H1 (cell line): Measurements from ENCODE around the gene RAD18. TPM values are rescaled to one million over a fixed set of nuclear protein-coding genes. Genes with fewer than 3 reads are reported as not detected.

Experiments
- CTCF ChIA-PET: fragments of 300-600 bp; sonication (Branson Sonifier 250); formaldehyde crosslinking; loops from one replicate; lab custom pipeline; 2021; ENCODE audit not compliant: partially characterized antibody; lab: Charles Lee
- POLR2A ChIA-PET: fragments of 300-600 bp; sonication (Branson Sonifier 250); formaldehyde crosslinking; loops from one replicate; lab custom pipeline; 2021; ENCODE audit warnings: inconsistent platforms; ENCODE audit not compliant: partially characterized antibody; lab: Charles Lee
- DNase-seq, 2 experiments: peaks; one replicate each; pipeline versions ENCODE4 v3.0.0 to v3.0.0-alpha.2; 2010 to 2022; ENCODE audit warnings: low spot score in 2 of 2, low read depth in 1 of 2, mixed read lengths in 1 of 2
- FAIRE-seq: peaks from 2 replicates; lab custom pipeline; 2011; peaks lifted over from hg19 to GRCh38; lab: Jason Lieb, UNC
- H2AFZ ChIP-seq: 2 replicates; pipeline ENCODE4 v1.8.1; 2012; ENCODE audit warnings: low read length, inconsistent platforms
- H2AK5ac ChIP-seq: 2 replicates; pipeline ENCODE4 v1.6.1; 2013; ENCODE audit warnings: low read depth, low read length
- H2BK120ac ChIP-seq: replicated peaks from 2 replicates; pipeline ENCODE3; 2013; ENCODE audit warnings: low read depth, low read length, inconsistent platforms
- H2BK12ac ChIP-seq: 2 replicates; pipeline ENCODE4 v1.6.1; 2013; ENCODE audit warnings: low read depth, low read length
- H2BK15ac ChIP-seq: 2 replicates; pipeline ENCODE4 v1.6.1; 2013; ENCODE audit warnings: low read length
- H2BK20ac ChIP-seq: 2 replicates; pipeline ENCODE4 v1.6.1; 2013; ENCODE audit warnings: low read length
- H2BK5ac ChIP-seq: 2 replicates; pipeline ENCODE4 v1.6.1; 2013; ENCODE audit warnings: low read depth, low read length
- H3K14ac ChIP-seq: 2 replicates; pipeline ENCODE4 v1.6.1; 2013; ENCODE audit warnings: inconsistent platforms; ENCODE audit not compliant: insufficient read length
- H3K18ac ChIP-seq: 2 replicates; pipeline ENCODE4 v1.6.1; 2013; ENCODE audit warnings: low read length; ENCODE audit errors: extremely low read depth
- H3K23ac ChIP-seq: 2 replicates; pipeline ENCODE4 v1.6.1; 2013; ENCODE audit warnings: inconsistent platforms; ENCODE audit not compliant: insufficient read length
- H3K23me2 ChIP-seq: 2 replicates; pipeline ENCODE4 v1.6.1; 2013; ENCODE audit warnings: low read depth, low read length
- H3K27ac ChIP-seq: 2 replicates; pipeline ENCODE4 v1.6.1; 2011; ENCODE audit warnings: low read depth, low read length, inconsistent platforms
- H3K27me3 ChIP-seq, 4 experiments: replicated peaks in 1 of 4; 1 replicate in 1 of 4; 2 replicates in 3 of 4; pipeline versions ENCODE4 v1.6.1 to v1.8.1; 2011 to 2013; ENCODE audit warnings: low read length in 3 of 4, mild to moderate bottlenecking in 3 of 4, inconsistent platforms in 2 of 4, mixed read lengths in 2 of 4, moderate library complexity in 1 of 4; ENCODE audit not compliant: control insufficient read depth in 3 of 4, insufficient read depth in 3 of 4; ENCODE audit errors: extremely low read depth in 1 of 4
- H3K36me3 ChIP-seq, 4 experiments: 2 replicates each; pipeline versions ENCODE4 v1.6.1 to v1.8.1; 2011 to 2013; ENCODE audit warnings: mild to moderate bottlenecking in 4 of 4, low read length in 3 of 4, moderate library complexity in 2 of 4, control low read depth in 1 of 4, inconsistent platforms in 1 of 4; ENCODE audit not compliant: insufficient read depth in 4 of 4, control insufficient read depth in 2 of 4
- H3K4ac ChIP-seq: replicated peaks from 2 replicates; pipeline ENCODE3; 2013; ENCODE audit warnings: low read length, low read depth, mixed read lengths, inconsistent platforms; ENCODE audit not compliant: insufficient read length
- H3K4me1 ChIP-seq, 4 experiments: replicated peaks in 1 of 4; 1 replicate in 1 of 4; 2 replicates in 3 of 4; pipeline versions ENCODE4 v1.6.1 to v1.8.1; 2011 to 2013; ENCODE audit warnings: low read length in 3 of 4, inconsistent platforms in 2 of 4, mixed read lengths in 1 of 4; ENCODE audit not compliant: insufficient read depth in 4 of 4, control insufficient read depth in 3 of 4
- H3K4me2 ChIP-seq, 2 experiments: 2 replicates each; pipeline versions ENCODE4 v1.6.1 to v1.8.1; 2011 to 2013; ENCODE audit warnings: low read depth in 2 of 2, low read length in 2 of 2, control low read depth in 1 of 2, inconsistent platforms in 1 of 2, mild to moderate bottlenecking in 1 of 2; ENCODE audit not compliant: insufficient read depth in 1 of 2
- H3K4me3 ChIP-seq, 4 experiments: fragments of 200-600, 300-600 bp in 1 of 4; sonication (generic), shearing (Covaris generic), sonication (Bioruptor Twin) in 1 of 4; 2 replicates each; pipeline versions ENCODE4 v1.5.1 to v1.8.1; 2011 to 2016; ENCODE audit warnings: low read length in 4 of 4, low read depth in 3 of 4, control low read depth in 2 of 4, inconsistent platforms in 2 of 4, mild to moderate bottlenecking in 2 of 4, mixed read lengths in 1 of 4, moderate library complexity in 1 of 4; ENCODE audit not compliant: insufficient read depth in 2 of 4; ENCODE audit errors: extremely low read depth in 1 of 4
- H3K56ac ChIP-seq: replicated peaks from 2 replicates; pipeline ENCODE3; 2013; ENCODE audit warnings: low read depth, mild to moderate bottlenecking, mixed read lengths, low read length, inconsistent platforms; ENCODE audit not compliant: insufficient read length
- H3K79me1 ChIP-seq: 2 replicates; pipeline ENCODE4 v1.6.1; 2013; ENCODE audit warnings: low read depth, low read length, control low read depth
- H3K79me2 ChIP-seq, 2 experiments: 2 replicates each; pipeline versions ENCODE4 v1.6.1 to v1.8.1; 2012 to 2013; ENCODE audit warnings: low read length in 2 of 2, mild to moderate bottlenecking in 2 of 2, inconsistent platforms in 1 of 2; ENCODE audit not compliant: insufficient read depth in 2 of 2, control insufficient read depth in 1 of 2
- H3K9ac ChIP-seq, 4 experiments: replicated peaks in 1 of 4; 1 replicate in 1 of 4; 2 replicates in 3 of 4; pipeline versions ENCODE4 v1.6.1 to v1.8.1; 2011 to 2013; ENCODE audit warnings: low read depth in 3 of 4, low read length in 3 of 4, control low read depth in 2 of 4, mild to moderate bottlenecking in 2 of 4, moderate library complexity in 2 of 4, inconsistent platforms in 1 of 4; ENCODE audit errors: extremely low read depth in 1 of 4
- H3K9me3 ChIP-seq, 2 experiments: 2 replicates each; pipeline versions ENCODE4 v1.6.1 to v1.8.1; 2012 to 2013; ENCODE audit warnings: mild to moderate bottlenecking in 2 of 2, moderate library complexity in 2 of 2, control low read depth in 1 of 2, inconsistent platforms in 1 of 2, low read depth in 1 of 2, low read length in 1 of 2, mixed read lengths in 1 of 2; ENCODE audit not compliant: insufficient read depth in 2 of 2
- H4K20me1 ChIP-seq, 2 experiments: replicated peaks in 1 of 2; 2 replicates each; pipeline versions ENCODE3 to v1.8.1; 2011 to 2013; ENCODE audit warnings: inconsistent platforms in 2 of 2, low read length in 2 of 2, mild to moderate bottlenecking in 1 of 2; ENCODE audit not compliant: insufficient read depth in 2 of 2, control insufficient read depth in 1 of 2
- H4K5ac ChIP-seq: 2 replicates; pipeline ENCODE4 v1.6.1; 2013; ENCODE audit warnings: low read length, low read depth, mixed read lengths, inconsistent platforms; ENCODE audit not compliant: insufficient read length
- H4K8ac ChIP-seq: 2 replicates; pipeline ENCODE4 v1.8.0; 2013; ENCODE audit warnings: mild to moderate bottlenecking, moderate library complexity, low read length, inconsistent platforms; ENCODE audit not compliant: insufficient read depth; ENCODE audit errors: extremely low read depth
- H4K91ac ChIP-seq: replicated peaks from 2 replicates; pipeline ENCODE3; 2013; ENCODE audit warnings: low read length, mixed read lengths, inconsistent platforms; ENCODE audit not compliant: insufficient read length
- CEBPB ChIP-seq: IDR thresholded peaks from 2 replicates; pipeline ENCODE4 v1.6.1; 2012; ENCODE audit warnings: low read depth, low read length
- CREB1 ChIP-seq: IDR thresholded peaks from 2 replicates; pipeline ENCODE4 v1.6.1; 2012; ENCODE audit warnings: inconsistent platforms
- CTBP2 ChIP-seq: IDR thresholded peaks from 2 replicates; pipeline ENCODE4 v1.7.0; 2011; ENCODE audit warnings: borderline replicate concordance, mild to moderate bottlenecking, moderate library complexity, mixed read lengths, low read length; ENCODE audit not compliant: insufficient read depth, insufficient read length
- RNF2 ChIP-seq: fragments of 200-900, 300-1000 bp; sonication (generic); IDR thresholded peaks from 2 replicates; pipeline ENCODE4 v1.7.1; 2016; ENCODE audit warnings: borderline replicate concordance, low read depth, mild to moderate bottlenecking, antibody characterized with exemption, low read length; ENCODE audit not compliant: poor library complexity, severe bottlenecking; ENCODE audit errors: missing control alignments
- SIX5 ChIP-seq: IDR thresholded peaks from 2 replicates; pipeline ENCODE4 v1.6.1; 2011; ENCODE audit warnings: mild to moderate bottlenecking, low read depth, low read length
- ZNF274 ChIP-seq: IDR thresholded peaks from 2 replicates; pipeline ENCODE4 v1.7.0; 2012; ENCODE audit warnings: low read length, borderline replicate concordance; ENCODE audit errors: extremely low read depth
- WGBS, 2 experiments: shearing (Covaris generic) in 1 of 2; methylation state at CpG; one replicate each; pipeline versions ENCODE4 v1.1.6 to v1.1.7; 2013 to 2015; ENCODE audit warnings: low lambda C conversion rate in 2 of 2, mixed read lengths in 2 of 2, inconsistent platforms in 1 of 2, low coverage in 1 of 2, missing lambda C conversion rate in 1 of 2; ENCODE audit not compliant: insufficient replicate concordance in 2 of 2, insufficient coverage in 1 of 2, insufficient read length in 1 of 2; ENCODE audit errors: extremely low coverage in 1 of 2, missing lambda C conversion rate in 1 of 2; 5-methylcytosine and 5-hydroxymethylcytosine counted together
- polyA plus RNA-seq, 7 experiments: library from polyadenylated mRNA; depleted of rRNA in 3 of 7; stranded (reverse) in 5 of 7; unstranded in 2 of 7; fragments of >200 nt in 5 of 7; fragments of 200-250 nt in 2 of 7; gene quantifications; 1 replicate in 5 of 7; 2 replicates in 1 of 7; 4 replicates in 1 of 7; pipeline versions ENCODE4 v1.2.1 to v1.2.3, GENCODE V29; 2011 to 2013; ENCODE audit warnings: missing spikeins in 2 of 7, mixed read lengths in 2 of 7
- total RNA-seq: library from RNA; stranded (reverse); fragmentation: NEBNext Ultra II Directional; extraction: Animal tissue kit (Norgen Biotek cat#: 25700); gene quantifications from 2 replicates; pipeline ENCODE4 v1.2.1, GENCODE V29; 2021
- TF ChIP-seq, protein P1 (sequence below), 3 experiments: IDR thresholded peaks; 1 replicate in 2 of 3; 2 replicates in 1 of 3; pipeline versions ENCODE4 v1.5.1 to v1.6.1; 2011; ENCODE audit warnings: low read length in 3 of 3, mild to moderate bottlenecking in 3 of 3, inconsistent platforms in 2 of 3, low read depth in 1 of 3, moderate library complexity in 1 of 3; ENCODE audit not compliant: insufficient read depth in 1 of 3; ENCODE audit errors: control extremely low read depth in 1 of 3
- TF ChIP-seq, protein P2 (sequence below): IDR thresholded peaks from 2 replicates; pipeline ENCODE4 v1.6.1; 2012; ENCODE audit warnings: inconsistent platforms

RAD18 gene
- total and polyA plus RNA-seq, 2 of the 8 experiments (the other 6 are each of a cell fraction or from before 2014, with no cell fraction given): 13.0 to 23.2 TPM

DNA sequence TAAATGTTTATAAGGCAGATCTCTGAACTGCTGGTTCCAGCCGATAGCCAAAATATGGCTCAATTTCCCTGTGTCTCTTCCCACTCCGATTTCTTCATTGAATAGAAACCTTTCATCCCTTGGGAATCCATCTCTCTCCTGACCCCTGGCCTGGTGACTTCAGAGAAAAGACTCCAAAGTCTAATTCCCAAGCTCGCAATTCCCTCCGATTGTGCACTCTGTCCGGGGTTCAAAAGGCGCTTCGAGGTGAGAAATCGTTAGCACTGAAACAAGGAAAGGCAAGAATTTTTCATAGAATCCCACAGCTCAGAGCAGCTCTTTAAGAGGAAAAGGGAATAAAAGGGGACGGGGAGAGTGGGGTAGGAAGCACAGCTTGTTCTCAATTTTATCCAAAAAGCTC lies 18.4 kb upstream of the RAD18 start:
- Histone ChIP-seq H3K14ac (no peak overlapping the region), H3K18ac (no peak overlapping the region), H3K56ac (no peak overlapping the region), H3K9me3 (no peaks in the 10 kb centered on the region), H3K4ac (no peak overlapping the region), H3K4me3 (no peak overlapping the region), H3K79me2 (no peaks in the 10 kb centered on the region), H3K4me2 (no peak overlapping the region), H4K91ac (no peak overlapping the region), H2BK120ac (no peak overlapping the region), H2BK15ac (no peak overlapping the region), H3K36me3 (no peaks in the 10 kb centered on the region), H2AFZ (no peak overlapping the region), H3K23ac (no peak overlapping the region), H4K20me1 (no peaks in the 10 kb centered on the region), H4K5ac (no peak overlapping the region), H2BK5ac (no peak overlapping the region), H3K27me3 (no peaks in the 10 kb centered on the region), H3K79me1 (no peaks in the 10 kb centered on the region), H3K27ac (no peak overlapping the region), H4K8ac (no peak overlapping the region), H2AK5ac (no peak overlapping the region), H2BK20ac (no peak overlapping the region), H3K4me1 (no peaks in the 10 kb centered on the region), H3K23me2 (no peaks in the 10 kb centered on the region), H2BK12ac (no peak overlapping the region), H3K9ac (no peak overlapping the region)
- FAIRE-seq (no peak), DNase-seq (no peak)
- ChIA-PET POLR2A (no interaction called here), CTCF (interaction anchor here (0.8 to 7.4 kb wide), 7 partner anchors 10 to 321 kb away, joined by 3 to 35 read pairs (median 7); partner anchors contain the start of gene SRGAP3)
- 84% methylated on average over 9 of the region's 9 CpGs; no CpG with 5 or more reads in 1 of the 2 experiments for WGBS, 2 experiments
- TF ChIP-seq CREB1: no peak
- no peak for TF ChIP-seq RNF2
- TF ChIP-seq, protein P1, sequence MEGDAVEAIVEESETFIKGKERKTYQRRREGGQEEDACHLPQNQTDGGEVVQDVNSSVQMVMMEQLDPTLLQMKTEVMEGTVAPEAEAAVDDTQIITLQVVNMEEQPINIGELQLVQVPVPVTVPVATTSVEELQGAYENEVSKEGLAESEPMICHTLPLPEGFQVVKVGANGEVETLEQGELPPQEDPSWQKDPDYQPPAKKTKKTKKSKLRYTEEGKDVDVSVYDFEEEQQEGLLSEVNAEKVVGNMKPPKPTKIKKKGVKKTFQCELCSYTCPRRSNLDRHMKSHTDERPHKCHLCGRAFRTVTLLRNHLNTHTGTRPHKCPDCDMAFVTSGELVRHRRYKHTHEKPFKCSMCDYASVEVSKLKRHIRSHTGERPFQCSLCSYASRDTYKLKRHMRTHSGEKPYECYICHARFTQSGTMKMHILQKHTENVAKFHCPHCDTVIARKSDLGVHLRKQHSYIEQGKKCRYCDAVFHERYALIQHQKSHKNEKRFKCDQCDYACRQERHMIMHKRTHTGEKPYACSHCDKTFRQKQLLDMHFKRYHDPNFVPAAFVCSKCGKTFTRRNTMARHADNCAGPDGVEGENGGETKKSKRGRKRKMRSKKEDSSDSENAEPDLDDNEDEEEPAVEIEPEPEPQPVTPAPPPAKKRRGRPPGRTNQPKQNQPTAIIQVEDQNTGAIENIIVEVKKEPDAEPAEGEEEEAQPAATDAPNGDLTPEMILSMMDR (IDR thresholded peaks at IDR 0.05; ENCODE audit: control extremely low read depth in 1 of 3, insufficient read depth in 1 of 3, low read depth in 1 of 3, low read length in 3 of 3): no peak
- TF ChIP-seq CEBPB: no peak
- TF ChIP-seq SIX5: no peak
- no peak for TF ChIP-seq CTBP2
- TF ChIP-seq ZNF274: no peak
- TF ChIP-seq, protein P2, sequence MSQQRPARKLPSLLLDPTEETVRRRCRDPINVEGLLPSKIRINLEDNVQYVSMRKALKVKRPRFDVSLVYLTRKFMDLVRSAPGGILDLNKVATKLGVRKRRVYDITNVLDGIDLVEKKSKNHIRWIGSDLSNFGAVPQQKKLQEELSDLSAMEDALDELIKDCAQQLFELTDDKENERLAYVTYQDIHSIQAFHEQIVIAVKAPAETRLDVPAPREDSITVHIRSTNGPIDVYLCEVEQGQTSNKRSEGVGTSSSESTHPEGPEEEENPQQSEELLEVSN: no peak
